ENCODE results near the gene PSME3IP1. TPM values are rescaled to one million over a fixed set of nuclear protein-coding genes. Genes with fewer than 3 reads are reported as not detected.
A peak's percentile ranks its signal among the peaks of the same experiment; 100 is the strongest.

The PSME3IP1 gene
- total and polyA plus RNA-seq, 9 of the 15 experiments (the other 6 are each of a cell fraction or from before 2014, with no cell fraction given) = 63.8 to 187 (median 142) TPM

DNA sequence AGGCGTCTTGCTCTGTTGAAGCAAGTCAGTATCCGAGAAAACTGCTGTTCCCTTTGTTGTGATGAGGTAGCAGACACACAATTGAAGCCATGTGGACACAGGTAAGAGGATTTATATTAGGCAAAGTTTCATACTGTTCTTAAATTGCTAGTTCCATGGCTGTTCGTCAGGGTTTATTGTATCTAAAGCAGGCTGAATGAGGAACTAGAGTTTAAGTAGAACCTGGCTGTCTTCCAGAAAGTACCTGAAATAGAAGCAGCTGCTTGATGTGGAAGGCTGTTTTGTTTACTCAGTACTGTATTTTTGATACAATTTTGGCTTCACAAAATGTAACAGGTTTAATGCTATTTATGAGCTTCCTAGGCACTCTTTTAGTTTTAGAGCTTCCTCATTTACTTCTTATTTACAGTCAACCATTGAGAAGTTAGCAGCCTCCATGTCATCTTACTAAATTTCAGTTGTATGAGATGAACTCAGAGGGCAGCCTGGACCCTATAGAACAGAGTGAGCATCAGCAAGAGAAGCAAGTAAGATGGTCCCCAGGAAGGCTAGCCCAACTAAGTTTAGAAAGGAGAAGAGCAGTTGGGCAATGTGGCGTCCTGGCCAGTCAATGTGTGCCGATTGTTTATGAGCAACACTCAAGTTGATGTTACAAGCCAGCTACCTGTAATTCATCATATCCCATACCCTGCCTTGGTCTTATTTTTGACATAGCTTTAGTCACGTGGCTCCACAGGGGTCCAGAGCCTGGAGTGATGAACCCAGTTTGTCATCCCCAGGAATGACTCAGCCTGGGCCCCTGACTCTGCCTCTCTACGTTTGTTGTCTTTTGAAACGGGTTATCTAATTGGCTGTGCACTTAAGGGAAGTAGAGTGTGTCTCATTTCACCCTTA, 49.5 kb upstream of the PSME3IP1 start (continued):
- TF ChIP-seq PRDM10 (IDR thresholded peaks at IDR 0.05; ENCODE audit: partially characterized antibody) (peak; percentile 58), NFE2 (IDR thresholded peaks at IDR 0.05; ENCODE audit: low read depth) (peak; percentile 55), RAD51 (IDR thresholded peaks at IDR 0.05; ENCODE audit: borderline replicate concordance, low read depth) (peak; percentile 64; the same call in 1 of the 2 replicates), MAFK (IDR thresholded peaks at IDR 0.05; ENCODE audit: low read length) (0 out of 2 replicates have a peak, but pooled peaks have one; percentile 2), ATF3 (IDR thresholded peaks at IDR 0.05) (peak; percentile 84), ATF3 (CRISPR knock-in tag; conservative IDR thresholded peaks at IDR 0.05) (no peak), ZNF253 (CRISPR knock-in tag; conservative IDR thresholded peaks at IDR 0.05) (no peak), JUN (IDR thresholded peaks at IDR 0.05; ENCODE audit: borderline replicate concordance, low read depth, low read length) (peak; percentile 68), JUN (CRISPR knock-in tag; IDR thresholded peaks at IDR 0.05; ENCODE audit: borderline replicate concordance) (no peak), TOE1 (IDR thresholded peaks at IDR 0.05; ENCODE audit: borderline replicate concordance) (0 out of 2 replicates have a peak, but pooled peaks have one; percentile 26), TOE1 (CRISPR knock-in tag; IDR thresholded peaks at IDR 0.05; ENCODE audit: borderline replicate concordance, low read depth) (no peak), BRF2 (IDR thresholded peaks at IDR 0.05; ENCODE audit: borderline replicate concordance, insufficient read depth, insufficient read length) (no peak)
- TF ChIP-seq, protein P1, sequence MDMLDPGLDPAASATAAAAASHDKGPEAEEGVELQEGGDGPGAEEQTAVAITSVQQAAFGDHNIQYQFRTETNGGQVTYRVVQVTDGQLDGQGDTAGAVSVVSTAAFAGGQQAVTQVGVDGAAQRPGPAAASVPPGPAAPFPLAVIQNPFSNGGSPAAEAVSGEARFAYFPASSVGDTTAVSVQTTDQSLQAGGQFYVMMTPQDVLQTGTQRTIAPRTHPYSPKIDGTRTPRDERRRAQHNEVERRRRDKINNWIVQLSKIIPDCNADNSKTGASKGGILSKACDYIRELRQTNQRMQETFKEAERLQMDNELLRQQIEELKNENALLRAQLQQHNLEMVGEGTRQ (CRISPR knock-in tag; IDR thresholded peaks at IDR 0.05) = peak; percentile 46
- TF ChIP-seq, protein P2, sequence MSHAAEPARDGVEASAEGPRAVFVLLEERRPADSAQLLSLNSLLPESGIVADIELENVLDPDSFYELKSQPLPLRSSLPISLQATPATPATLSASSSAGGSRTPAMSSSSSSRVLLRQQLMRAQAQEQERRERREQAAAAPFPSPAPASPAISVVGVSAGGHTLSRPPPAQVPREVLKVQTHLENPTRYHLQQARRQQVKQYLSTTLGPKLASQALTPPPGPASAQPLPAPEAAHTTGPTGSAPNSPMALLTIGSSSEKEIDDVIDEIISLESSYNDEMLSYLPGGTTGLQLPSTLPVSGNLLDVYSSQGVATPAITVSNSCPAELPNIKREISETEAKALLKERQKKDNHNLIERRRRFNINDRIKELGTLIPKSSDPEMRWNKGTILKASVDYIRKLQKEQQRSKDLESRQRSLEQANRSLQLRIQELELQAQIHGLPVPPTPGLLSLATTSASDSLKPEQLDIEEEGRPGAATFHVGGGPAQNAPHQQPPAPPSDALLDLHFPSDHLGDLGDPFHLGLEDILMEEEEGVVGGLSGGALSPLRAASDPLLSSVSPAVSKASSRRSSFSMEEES (CRISPR knock-in tag; IDR thresholded peaks at IDR 0.05) = 0 out of 2 replicates have a peak, but pooled peaks have one; percentile 12

All from K562 (cell line).